ENCODE results near the gene DCBLD2.

DCBLD2 gene

GRCh38 chr3:98901392-98902350 lies at the start of gene DCBLD2:
Gene DCBLD2, minus strand, starts transcription at chr3:98901695. Its CDS starts 369 bp downstream, at chr3:98901326.
- DNase-seq (ENCODE audit: extremely low read depth in 1 of 2, low read depth in 1 of 2): peak; percentile 70 to 79

DNA sequence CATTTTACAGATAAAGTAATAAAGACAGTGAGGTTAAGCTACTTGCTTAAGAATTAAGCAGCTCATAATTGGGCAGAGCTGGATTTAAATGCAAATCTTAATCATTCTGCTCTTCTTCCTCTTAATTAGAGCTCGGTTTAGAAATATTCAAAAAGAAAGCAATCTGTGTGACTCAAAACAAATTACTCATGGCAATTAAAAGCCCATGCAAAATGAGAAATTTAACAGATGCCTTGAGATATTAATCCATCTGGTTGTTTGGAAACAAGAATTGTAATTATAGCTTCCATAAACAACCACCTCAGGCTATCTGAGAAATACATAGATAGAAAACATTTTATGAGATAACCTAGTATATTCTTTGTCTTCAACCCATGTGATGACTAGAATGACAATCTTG lies 44.2 kb upstream of the DCBLD2 start:
- no peak for DNase-seq (ENCODE audit: extremely low read depth in 1 of 2, low read depth in 1 of 2)

- no peak for DNase-seq (ENCODE audit: extremely low read depth in 1 of 2, low read depth in 1 of 2)
Measured at GRCh38 chr3:98945101-98945524, 43.6 kb upstream of the DCBLD2 start.

- no peak for DNase-seq (ENCODE audit: extremely low read depth in 1 of 2, low read depth in 1 of 2)
Measured at GRCh38 chr3:98930413-98930812, 28.9 kb upstream of the DCBLD2 start.

- no peak for DNase-seq (ENCODE audit: extremely low read depth in 1 of 2, low read depth in 1 of 2)
Measured at GRCh38 chr3:98921957-98922356, 20.5 kb upstream of the DCBLD2 start.

DNA sequence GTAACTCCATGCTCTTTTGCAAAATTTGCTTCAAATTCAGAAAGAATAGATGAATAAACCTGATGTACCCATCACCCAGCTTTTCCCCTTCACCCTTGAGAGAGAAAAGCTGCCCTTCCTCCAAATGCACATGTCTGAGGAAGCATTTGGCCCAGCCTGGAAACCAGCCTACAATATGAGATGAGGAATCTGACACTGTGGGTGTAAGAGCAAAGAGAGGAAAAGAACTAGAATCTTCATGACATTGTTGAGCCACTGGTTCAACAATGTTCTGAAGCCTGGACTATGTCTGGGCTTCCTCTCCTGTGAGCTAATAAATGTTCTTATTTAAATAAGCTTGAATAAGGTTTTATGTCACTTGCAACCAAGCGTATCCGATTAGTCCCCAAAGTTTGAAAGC lies 18.7 kb upstream of the DCBLD2 start:
- DNase-seq (ENCODE audit: extremely low read depth in 1 of 2, low read depth in 1 of 2): no peak

DNA sequence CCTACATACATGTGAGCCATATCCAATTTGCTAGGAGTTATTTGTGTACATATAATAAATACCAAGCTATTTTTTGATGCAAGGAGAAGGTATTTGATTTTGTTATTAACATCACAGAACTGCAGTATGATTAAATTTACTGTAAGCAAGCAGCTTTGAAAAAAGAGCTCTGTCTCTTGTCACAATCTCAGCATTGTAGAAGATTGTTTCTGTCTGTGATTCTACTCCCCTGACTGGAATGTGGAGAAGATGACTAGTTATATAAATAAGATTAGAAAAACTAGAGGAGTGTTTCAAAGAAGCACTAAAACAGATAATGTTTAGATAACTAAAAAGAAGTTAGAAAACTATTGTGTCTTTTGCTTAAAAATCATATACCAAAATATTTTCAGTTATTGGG lies 17.1 kb upstream of the DCBLD2 start:
- no peak for DNase-seq (ENCODE audit: extremely low read depth in 1 of 2, low read depth in 1 of 2)

GRCh38 chr3:98917608-98918007 lies 16.1 kb upstream of the DCBLD2 start:
- no peak for DNase-seq (ENCODE audit: extremely low read depth in 1 of 2, low read depth in 1 of 2)

DNA sequence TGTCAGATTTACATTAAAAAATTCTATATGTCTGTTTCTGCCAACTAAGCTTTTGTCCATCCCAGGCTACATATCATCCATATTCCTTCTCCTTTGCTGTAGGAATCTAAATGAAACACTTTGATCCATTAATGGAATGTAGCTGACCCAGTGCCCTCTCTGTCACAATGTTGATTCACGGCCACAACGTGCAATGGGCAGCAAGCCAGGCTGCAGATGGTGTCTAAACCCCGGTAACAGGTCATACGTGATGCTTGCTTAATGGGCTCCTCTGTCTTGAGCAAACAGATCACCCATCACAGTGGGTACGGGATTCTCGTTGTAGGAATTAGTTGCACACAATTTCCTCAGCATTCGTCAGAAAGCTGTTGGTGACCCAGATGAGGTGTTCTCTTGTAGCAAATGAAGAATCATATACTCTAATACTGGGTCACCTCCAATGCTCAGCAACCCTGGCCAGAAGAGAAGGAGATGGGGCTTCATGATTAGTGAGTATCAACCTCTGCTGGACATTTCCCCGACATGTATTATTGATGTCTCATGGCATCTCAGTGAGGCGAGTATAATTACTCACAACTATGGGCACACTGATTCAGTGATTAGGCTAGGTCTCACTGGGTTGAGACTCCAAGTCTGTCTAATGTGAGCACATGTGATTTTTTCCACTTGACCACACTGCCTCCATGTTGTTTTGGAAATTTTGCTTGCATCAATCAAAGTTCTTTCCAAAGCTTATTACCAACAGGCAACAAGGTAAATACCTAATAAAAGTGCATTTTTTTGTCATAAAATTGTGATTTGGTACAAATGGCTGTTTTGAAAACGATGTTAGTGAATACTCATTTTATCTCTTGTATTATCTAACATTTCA lies 12.9 kb upstream of the DCBLD2 start:
- no peak for DNase-seq (ENCODE audit: extremely low read depth in 1 of 2, low read depth in 1 of 2)

- no peak for DNase-seq (ENCODE audit: extremely low read depth in 1 of 2, low read depth in 1 of 2)
Measured at GRCh38 chr3:98912448-98912847, 11.0 kb upstream of the DCBLD2 start.

- DNase-seq (ENCODE audit: extremely low read depth in 1 of 2, low read depth in 1 of 2): no peak
Measured at GRCh38 chr3:98906230-98906629, 4.7 kb upstream of the DCBLD2 start.

DNA sequence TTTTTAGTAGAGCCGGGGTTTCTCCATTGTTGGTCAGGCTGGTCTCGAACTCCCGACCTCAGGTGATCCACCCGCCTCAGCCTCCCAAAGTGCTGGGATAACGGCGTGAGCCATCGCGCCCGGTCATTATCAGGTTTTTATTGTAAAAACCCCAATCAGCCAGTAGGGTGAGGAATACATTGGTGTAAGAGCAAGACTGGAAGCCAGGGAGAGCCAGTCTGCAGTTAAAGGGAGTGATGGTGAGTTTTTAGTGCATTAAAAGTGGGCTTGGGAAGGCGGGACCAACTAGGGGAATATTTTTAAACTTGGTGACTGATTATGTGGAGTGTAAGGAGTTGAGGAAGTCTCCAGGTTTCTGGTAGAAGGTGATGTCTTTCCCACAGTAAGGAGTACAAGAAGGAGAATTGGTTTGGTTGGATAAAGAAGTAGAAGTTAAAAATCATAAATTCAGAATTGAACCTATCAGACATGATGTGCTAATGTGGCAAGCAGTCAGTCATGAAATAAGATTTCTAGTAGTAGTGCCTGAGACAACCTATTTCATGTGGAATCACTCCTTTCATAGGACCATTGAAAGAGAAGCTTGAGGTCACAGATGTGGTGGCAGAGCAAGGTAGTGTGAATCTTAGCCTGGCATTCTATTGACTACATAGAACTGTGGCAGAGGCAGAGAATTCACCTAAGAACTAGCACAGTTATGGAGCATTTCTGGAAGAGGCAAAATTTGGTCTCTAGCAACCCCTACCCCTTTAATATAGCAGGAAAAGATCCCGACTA lies 2.4 kb upstream of the DCBLD2 start:
- no peak for DNase-seq (ENCODE audit: extremely low read depth in 1 of 2, low read depth in 1 of 2)

DNA sequence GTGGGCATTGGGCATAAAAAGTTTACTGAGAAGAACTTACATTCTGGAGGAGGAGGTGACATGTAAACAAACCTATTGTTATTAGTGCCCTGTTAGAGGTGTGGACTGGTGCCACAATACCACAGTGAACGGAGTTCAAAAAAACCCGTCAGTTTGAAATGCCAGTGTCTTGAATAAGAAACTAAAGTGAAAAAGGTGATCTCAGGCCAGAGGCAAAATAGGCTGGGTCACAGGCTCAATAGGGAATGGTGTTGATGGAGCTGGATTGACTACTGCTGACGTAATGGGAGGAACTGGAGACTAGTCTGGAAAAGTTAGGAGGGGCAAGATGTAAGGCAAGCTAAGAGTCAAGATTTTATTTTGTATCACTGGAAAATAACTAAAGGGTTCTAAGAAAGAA lies 1.6 kb upstream of the DCBLD2 start:
- DNase-seq (ENCODE audit: extremely low read depth in 1 of 2, low read depth in 1 of 2): no peak

DNA sequence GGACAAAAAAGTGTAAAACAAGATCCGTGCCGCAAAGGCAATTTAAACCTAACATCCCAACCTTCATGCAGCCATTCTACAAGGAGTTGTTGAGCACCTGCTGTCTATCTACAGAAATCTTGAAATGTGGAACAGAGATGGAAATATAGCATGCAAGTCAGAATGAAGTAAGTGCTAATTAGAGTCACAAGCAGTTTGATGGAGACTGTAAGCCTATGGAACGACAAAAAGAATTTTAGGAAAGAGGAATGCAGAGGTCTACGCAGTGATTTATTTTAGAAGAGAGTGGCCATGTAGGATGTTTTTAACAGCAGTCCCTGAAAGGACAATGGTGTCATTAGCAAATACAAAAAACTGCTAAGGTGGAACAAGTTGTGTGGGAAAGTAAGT lies 851 bp upstream of the DCBLD2 start:
- DNase-seq (ENCODE audit: extremely low read depth in 1 of 2, low read depth in 1 of 2): no peak

GRCh38 chr3:98901119-98901391 lies 440 bp downstream of the DCBLD2 start:
- no peak for DNase-seq (ENCODE audit: extremely low read depth in 1 of 2, low read depth in 1 of 2)

DNA sequence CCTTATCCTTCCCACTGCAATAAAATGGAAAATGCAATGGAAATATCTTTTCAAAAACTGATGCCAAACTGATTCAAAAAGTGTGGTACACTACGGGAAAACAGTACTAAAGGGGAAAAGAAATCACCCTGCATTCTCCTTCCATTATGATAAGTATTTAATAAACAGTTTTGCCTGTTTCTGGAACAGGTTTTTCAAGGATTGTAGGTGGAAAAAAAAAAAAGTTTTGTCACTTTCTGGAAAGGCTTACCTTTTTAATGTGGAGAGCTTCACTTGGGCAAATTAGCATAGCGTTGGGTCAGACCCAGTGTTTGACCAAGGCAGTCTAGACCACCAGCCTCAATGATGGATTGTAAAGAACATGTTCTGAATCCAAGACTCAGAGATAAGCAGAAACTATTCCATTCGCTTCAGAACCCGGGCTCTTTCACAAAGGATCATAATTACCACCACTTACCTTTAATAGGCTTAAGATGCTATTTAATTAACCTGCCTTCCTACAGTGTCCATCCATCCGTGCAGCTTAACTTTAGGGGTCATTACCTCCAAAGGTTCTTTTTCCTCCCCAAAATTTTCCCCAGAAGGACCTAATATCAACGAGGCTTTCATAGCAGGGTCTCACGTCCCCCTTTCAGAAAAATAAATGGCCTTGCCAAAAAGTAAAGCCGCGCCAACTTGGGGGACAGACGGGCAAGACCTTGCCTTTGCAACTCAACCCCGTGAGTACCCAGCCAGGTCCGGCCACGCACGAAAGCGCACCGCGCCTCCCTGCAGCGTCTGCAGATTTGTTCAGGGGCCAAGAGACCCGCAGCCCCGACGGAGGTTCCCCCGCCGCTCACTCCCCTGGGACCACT lies 1.0 kb downstream of the DCBLD2 start:
- no peak for DNase-seq (ENCODE audit: extremely low read depth in 1 of 2, low read depth in 1 of 2)

GRCh38 chr3:98897701-98898100 lies 3.8 kb downstream of the DCBLD2 start:
- DNase-seq (ENCODE audit: extremely low read depth in 1 of 2, low read depth in 1 of 2): no peak

- no peak for DNase-seq (ENCODE audit: extremely low read depth in 1 of 2, low read depth in 1 of 2)
Measured at GRCh38 chr3:98894791-98895576, 6.5 kb downstream of the DCBLD2 start.

DNA sequence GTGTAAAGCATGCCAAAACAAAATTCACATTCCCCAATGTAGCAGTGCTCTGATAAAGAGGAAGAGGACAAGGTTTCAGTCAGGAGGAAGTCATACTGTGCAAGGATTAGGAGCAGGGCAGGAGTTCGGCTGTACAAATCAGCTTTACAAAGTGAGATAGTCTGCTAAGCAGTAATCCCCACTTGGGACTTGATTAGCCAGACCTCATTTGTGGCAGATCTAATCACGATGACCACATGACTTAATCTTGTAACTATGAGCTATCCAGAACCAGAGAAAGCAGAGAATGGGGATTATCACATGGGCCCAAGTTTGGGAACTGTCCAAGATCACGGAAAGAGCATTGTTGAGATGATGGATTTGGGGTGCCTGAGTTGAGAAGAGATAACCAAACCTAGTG lies 7.8 kb downstream of the DCBLD2 start:
- no peak for DNase-seq (ENCODE audit: extremely low read depth in 1 of 2, low read depth in 1 of 2)

DNA sequence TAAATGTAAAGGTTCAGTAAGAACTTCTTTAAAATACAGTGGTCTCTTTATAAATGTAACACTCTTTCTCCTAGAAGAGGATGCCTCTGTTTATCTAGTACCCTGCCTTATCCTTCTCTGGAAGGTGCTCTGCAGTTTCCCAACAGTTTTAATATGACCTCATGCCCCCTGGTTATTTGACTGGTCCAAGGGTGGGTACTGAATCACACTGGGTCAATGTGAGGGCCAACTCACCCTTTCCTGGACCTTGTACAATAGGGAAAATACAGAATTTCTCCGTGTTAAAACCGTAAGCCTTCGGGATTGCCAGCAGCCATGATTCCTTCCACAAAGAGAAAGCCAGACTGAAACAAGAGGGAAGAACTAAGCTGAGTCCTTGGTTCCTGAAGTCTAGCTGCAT lies 9.2 kb downstream of the DCBLD2 start:
- no peak for DNase-seq (ENCODE audit: extremely low read depth in 1 of 2, low read depth in 1 of 2)
